ENCODE measurements around the gene SMURF1.

Gene SMURF1

GRCh38 chr7:98995523-98996149, 148.3 kb downstream of the SMURF1 start:
- TF ChIP-seq POLR2A (IDR thresholded peaks at IDR 0.05; ENCODE audit: low read depth, low read length) (no peak; the same call in 1 of the 2 replicates), TAF1 (IDR thresholded peaks at IDR 0.05; ENCODE audit: borderline replicate concordance, low read depth, low read length) (no peak), POLR2AphosphoS5 (IDR thresholded peaks at IDR 0.05; ENCODE audit: low read depth, low read length) (no peak)
- FAIRE-seq: no peak
- no peak for DNase-seq (ENCODE audit: insufficient read length)

GRCh38 chr7:98995111-98995510, 148.8 kb downstream of the SMURF1 start:
- DNase-seq (ENCODE audit: insufficient read length) (no peak), FAIRE-seq (no peak)
- TF ChIP-seq TAF1 (IDR thresholded peaks at IDR 0.05; ENCODE audit: borderline replicate concordance, low read depth, low read length) (no peak), POLR2A (IDR thresholded peaks at IDR 0.05; ENCODE audit: low read depth, low read length) (no peak), POLR2AphosphoS5 (IDR thresholded peaks at IDR 0.05; ENCODE audit: low read depth, low read length) (no peak)

GRCh38 chr7:98994046-98994944, 149.6 kb downstream of the SMURF1 start:
- DNase-seq (ENCODE audit: insufficient read length): no peak
- FAIRE-seq: no peak
- TF ChIP-seq POLR2A (IDR thresholded peaks at IDR 0.05; ENCODE audit: low read depth, low read length): no peak
- TF ChIP-seq TAF1 (IDR thresholded peaks at IDR 0.05; ENCODE audit: borderline replicate concordance, low read depth, low read length): no peak
- TF ChIP-seq POLR2AphosphoS5 (IDR thresholded peaks at IDR 0.05; ENCODE audit: low read depth, low read length): no peak

GRCh38 chr7:98993024-98993897, 150.6 kb downstream of the SMURF1 start:
- FAIRE-seq (no peak), DNase-seq (ENCODE audit: insufficient read length) (no peak)
- TF ChIP-seq TAF1 (IDR thresholded peaks at IDR 0.05; ENCODE audit: borderline replicate concordance, low read depth, low read length) (no peak), POLR2AphosphoS5 (IDR thresholded peaks at IDR 0.05; ENCODE audit: low read depth, low read length) (no peak), POLR2A (IDR thresholded peaks at IDR 0.05; ENCODE audit: low read depth, low read length) (no peak)

GRCh38 chr7:98992076-98992475, 151.8 kb downstream of the SMURF1 start:
- FAIRE-seq: no peak
- DNase-seq (ENCODE audit: insufficient read length): no peak
- TF ChIP-seq POLR2A (IDR thresholded peaks at IDR 0.05; ENCODE audit: low read depth, low read length) (no peak), TAF1 (IDR thresholded peaks at IDR 0.05; ENCODE audit: borderline replicate concordance, low read depth, low read length) (no peak), POLR2AphosphoS5 (IDR thresholded peaks at IDR 0.05; ENCODE audit: low read depth, low read length) (no peak)

GRCh38 chr7:98991141-98991540, 152.8 kb downstream of the SMURF1 start:
- DNase-seq (ENCODE audit: insufficient read length) (no peak), FAIRE-seq (no peak)
- TF ChIP-seq TAF1 (IDR thresholded peaks at IDR 0.05; ENCODE audit: borderline replicate concordance, low read depth, low read length) (no peak), POLR2AphosphoS5 (IDR thresholded peaks at IDR 0.05; ENCODE audit: low read depth, low read length) (no peak), POLR2A (IDR thresholded peaks at IDR 0.05; ENCODE audit: low read depth, low read length) (no peak)

GRCh38 chr7:98990356-98990755, 153.6 kb downstream of the SMURF1 start:
- no peak for FAIRE-seq
- no peak for TF ChIP-seq TAF1 (IDR thresholded peaks at IDR 0.05; ENCODE audit: borderline replicate concordance, low read depth, low read length)
- no peak for TF ChIP-seq POLR2A (IDR thresholded peaks at IDR 0.05; ENCODE audit: low read depth, low read length)
- TF ChIP-seq POLR2AphosphoS5 (IDR thresholded peaks at IDR 0.05; ENCODE audit: low read depth, low read length): no peak
- DNase-seq (ENCODE audit: insufficient read length): no peak

GRCh38 chr7:98988641-98989040, 155.3 kb downstream of the SMURF1 start:
- FAIRE-seq (no peak), DNase-seq (ENCODE audit: insufficient read length) (no peak)
- no peak for TF ChIP-seq TAF1 (IDR thresholded peaks at IDR 0.05; ENCODE audit: borderline replicate concordance, low read depth, low read length)
- TF ChIP-seq POLR2A (IDR thresholded peaks at IDR 0.05; ENCODE audit: low read depth, low read length): no peak
- no peak for TF ChIP-seq POLR2AphosphoS5 (IDR thresholded peaks at IDR 0.05; ENCODE audit: low read depth, low read length)

- FAIRE-seq: no peak
These were observed 158.0 kb downstream of the SMURF1 start for GRCh38 chr7:98985945-98986344.

DNA sequence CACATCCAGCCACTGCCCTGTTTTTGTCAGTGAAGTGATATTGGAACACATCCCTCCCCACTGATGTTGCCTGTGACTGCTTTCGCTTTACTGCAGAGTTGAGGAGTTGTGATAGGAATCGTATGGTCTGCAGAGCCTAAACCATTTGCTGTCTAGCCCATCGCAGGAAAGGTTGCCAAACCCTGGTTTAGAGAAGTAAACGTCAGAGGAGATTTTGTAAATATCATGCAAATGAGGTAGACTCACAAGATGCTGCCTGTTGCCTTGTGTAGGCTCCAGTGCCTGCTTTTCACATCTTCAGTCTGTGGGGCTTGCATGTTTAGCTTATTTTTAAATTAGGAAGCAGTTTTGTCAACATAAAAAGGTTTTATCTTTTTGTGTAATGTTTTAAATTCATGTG, 158.5 kb downstream of the SMURF1 start:
- FAIRE-seq (no peak), DNase-seq (ENCODE audit: insufficient read length) (no peak)
- TF ChIP-seq TAF1 (IDR thresholded peaks at IDR 0.05; ENCODE audit: borderline replicate concordance, low read depth, low read length) (no peak), POLR2A (IDR thresholded peaks at IDR 0.05; ENCODE audit: low read depth, low read length) (no peak), POLR2AphosphoS5 (IDR thresholded peaks at IDR 0.05; ENCODE audit: low read depth, low read length) (no peak)

More at GRCh38 chr7:98985945-98986344, 158.0 kb downstream of the SMURF1 start:
- DNase-seq (ENCODE audit: insufficient read length): no peak
- TF ChIP-seq POLR2A (IDR thresholded peaks at IDR 0.05; ENCODE audit: low read depth, low read length) (no peak), POLR2AphosphoS5 (IDR thresholded peaks at IDR 0.05; ENCODE audit: low read depth, low read length) (no peak), TAF1 (IDR thresholded peaks at IDR 0.05; ENCODE audit: borderline replicate concordance, low read depth, low read length) (no peak)

- no peak for TF ChIP-seq POLR2A (IDR thresholded peaks at IDR 0.05; ENCODE audit: low read depth, low read length)
- no peak for TF ChIP-seq POLR2AphosphoS5 (IDR thresholded peaks at IDR 0.05; ENCODE audit: low read depth, low read length)
- no peak for TF ChIP-seq TAF1 (IDR thresholded peaks at IDR 0.05; ENCODE audit: borderline replicate concordance, low read depth, low read length)
- DNase-seq (ENCODE audit: insufficient read length) (no peak), FAIRE-seq (no peak)
These were observed 159.8 kb downstream of the SMURF1 start for GRCh38 chr7:98984126-98984525.
